ENCODE results near the gene SPATS2L. TPM values are rescaled to one million over a fixed set of nuclear protein-coding genes. Genes with fewer than 3 reads are reported as not detected.
"Not testable (repeated sequence)": the region's sequence is repeated elsewhere in the genome, so short reads cannot be mapped to it uniquely, and the experiment has no call there.

Gene SPATS2L
- polyA plus RNA-seq, 2 of the 4 experiments (the other 2 are of a cell fraction) = 85.2 to 202 TPM

DNA sequence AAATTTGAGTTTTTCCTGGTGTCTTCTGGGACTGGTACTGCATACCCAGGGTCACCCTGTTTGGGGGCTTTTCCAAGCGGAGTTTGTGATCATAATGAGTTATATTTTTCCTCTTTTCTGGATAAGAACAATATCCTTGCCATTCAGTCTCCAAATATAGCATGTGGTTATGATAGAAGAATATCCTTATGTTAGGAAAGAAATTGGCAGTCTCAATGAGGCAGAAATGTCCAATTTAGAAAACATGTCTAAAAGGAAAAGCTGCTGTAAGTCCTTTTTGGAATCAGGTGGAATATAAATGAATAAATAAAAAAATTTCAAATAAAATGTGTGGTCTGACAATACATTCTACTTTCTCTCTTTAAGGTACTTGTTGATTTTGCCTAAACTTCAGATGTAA is 36.2 kb downstream of the SPATS2L start:
- Histone ChIP-seq H3K27ac (no peak overlapping the region), H3K9me3 (no peaks in the 10 kb centered on the region), H3K4me1 (peaks cover 17% of the 10 kb centered on the region), H3K4me2 (no peak overlapping the region), H3K4me3 (no peak overlapping the region)
- FAIRE-seq (no peak), ATAC-seq (no peak), DNase-seq (ENCODE audit: low read depth in 1 of 2, low spot score in 1 of 2) (no peak)
- ChIA-PET POLR2A (interaction anchor here (1.0 kb wide), 1 partner anchor 36 kb away, joined by 3 read pairs; the partner anchor contains the start of gene SPATS2L), CTCF (interaction anchor here (1.2 kb wide), 1 partner anchor 30 kb away, joined by 4 read pairs; no protein-coding TSS in a partner anchor)
- 91% methylated on average over 1 of the region's 1 CpG for WGBS (ENCODE audit: missing lambda C conversion rate)
- TF ChIP-seq KDM1A (IDR thresholded peaks at IDR 0.05; ENCODE audit: low read depth) (no peak), HOXB13 (CRISPR knock-in tag; IDR thresholded peaks at IDR 0.05; ENCODE audit: low read depth) (no peak), FOSL2 (IDR thresholded peaks at IDR 0.05) (no peak), FOSL2 (CRISPR knock-in tag; IDR thresholded peaks at IDR 0.05) (no peak), ZSCAN20 (CRISPR knock-in tag; IDR thresholded peaks at IDR 0.05) (no peak)
- TF ChIP-seq, protein P1, sequence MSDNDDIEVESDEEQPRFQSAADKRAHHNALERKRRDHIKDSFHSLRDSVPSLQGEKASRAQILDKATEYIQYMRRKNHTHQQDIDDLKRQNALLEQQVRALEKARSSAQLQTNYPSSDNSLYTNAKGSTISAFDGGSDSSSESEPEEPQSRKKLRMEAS (IDR thresholded peaks at IDR 0.05) = no peak

DNA sequence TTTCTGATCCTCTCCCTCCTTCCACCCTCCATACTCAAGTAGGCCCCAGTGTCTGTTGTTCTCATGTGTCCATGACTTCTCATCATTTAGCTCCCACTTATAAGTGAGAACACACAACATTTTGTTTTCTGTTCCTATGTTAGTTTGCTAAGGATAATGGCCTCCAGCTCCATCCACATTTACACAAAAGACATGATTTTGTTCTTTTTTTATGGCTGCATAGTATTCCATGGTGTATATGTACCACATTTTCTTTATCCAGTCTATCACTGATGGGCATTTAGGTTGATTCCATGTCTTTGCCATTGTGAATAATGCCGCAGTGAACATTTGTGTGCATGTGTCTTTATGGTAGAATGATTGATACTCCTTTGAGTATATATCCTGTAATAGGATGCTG is 37.7 kb downstream of the SPATS2L start:
- ATAC-seq; CTCF ChIA-PET; POLR2A ChIA-PET; H3K4me2 ChIP-seq; DNase-seq (ENCODE audit: low read depth in 1 of 2, low spot score in 1 of 2); H3K27ac ChIP-seq; H3K9me3 ChIP-seq; H3K4me3 ChIP-seq; H3K4me1 ChIP-seq; FAIRE-seq: not testable (repeated sequence)
- 97% methylated on average over 1 of the region's 1 CpG for WGBS (ENCODE audit: missing lambda C conversion rate)
- TF ChIP-seq CHD4 (IDR thresholded peaks at IDR 0.05; ENCODE audit: borderline replicate concordance) = 0 out of 2 replicates have a peak, but pooled peaks have one; percentile 52

- DNase-seq (ENCODE audit: low read depth in 1 of 2, low spot score in 1 of 2) = no peak
- no peak overlapping the region for H3K4me2 ChIP-seq
- no peak overlapping the region for H3K27ac ChIP-seq
- ChIA-PET CTCF (interaction anchor here (0.7 kb wide), 1 partner anchor 135 kb away, joined by 3 read pairs; no protein-coding TSS in a partner anchor), POLR2A (no interaction called here)
- no peak overlapping the region for H3K4me3 ChIP-seq
- no peak for TF ChIP-seq NPAS2 (CRISPR knock-in tag; IDR thresholded peaks at IDR 0.05; ENCODE audit: borderline replicate concordance)
- TF ChIP-seq TFCP2L1 (CRISPR knock-in tag; IDR thresholded peaks at IDR 0.05) = no peak
- no peak for TF ChIP-seq HOXB13 (CRISPR knock-in tag; IDR thresholded peaks at IDR 0.05; ENCODE audit: low read depth)
- TF ChIP-seq ELK1 (IDR thresholded peaks at IDR 0.05; ENCODE audit: low read depth, low read length) = no peak
- TF ChIP-seq ESRRA (IDR thresholded peaks at IDR 0.05; ENCODE audit: borderline replicate concordance, low read length) = no peak
- TF ChIP-seq HDAC2 (IDR thresholded peaks at IDR 0.05) = no peak
- H3K9me3 ChIP-seq = no peaks in the 10 kb centered on the region
- H3K4me1 ChIP-seq = peaks cover 4% of the 10 kb centered on the region; the same call in 1 of the 3 replicates
- no peak for ATAC-seq
- 93% methylated on average over 1 of the region's 1 CpG for WGBS (ENCODE audit: missing lambda C conversion rate)
- no peak for FAIRE-seq
Observed at GRCh38 chr2:200345975-200346374, 39.5 kb downstream of the SPATS2L start.

DNA sequence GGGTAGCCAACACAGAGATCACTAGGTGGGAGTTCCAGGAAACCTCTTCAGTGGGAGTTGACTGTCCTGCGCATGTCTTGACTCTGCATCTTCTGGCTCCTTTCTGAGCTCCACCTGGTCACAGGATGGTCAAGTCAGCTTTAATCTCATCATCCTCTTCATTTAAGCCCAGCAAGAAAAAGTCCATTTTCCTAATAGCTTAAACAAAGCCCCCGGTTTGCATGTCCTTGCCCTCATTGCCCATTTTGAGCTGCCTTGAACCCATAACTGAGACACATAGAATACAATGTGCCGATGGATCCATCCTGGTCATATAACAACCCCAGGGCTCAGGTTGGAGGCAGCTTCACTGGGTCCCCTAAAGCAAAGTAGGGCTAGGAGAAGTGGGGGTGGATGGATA is 40.8 kb downstream of the SPATS2L start:
- ATAC-seq = no peak
- Histone ChIP-seq H3K9me3 (no peaks in the 10 kb centered on the region), H3K27ac (no peak overlapping the region), H3K4me3 (no peak overlapping the region), H3K4me2 (no peak overlapping the region), H3K4me1 (peaks cover 5% of the 10 kb centered on the region; the same call in 1 of the 3 replicates)
- no peak for FAIRE-seq
- CTCF ChIA-PET = interaction anchor here (1.8 kb wide), 1 partner anchor 12 kb away, joined by 5 read pairs; no protein-coding TSS in a partner anchor
- WGBS (ENCODE audit: missing lambda C conversion rate) = 93% methylated on average over 3 of the region's 3 CpGs
- TF ChIP-seq HOXB13 (CRISPR knock-in tag; IDR thresholded peaks at IDR 0.05; ENCODE audit: low read depth) = no peak
- POLR2A ChIA-PET = no interaction called here
- no peak for DNase-seq (ENCODE audit: low read depth in 1 of 2, low spot score in 1 of 2)

DNA sequence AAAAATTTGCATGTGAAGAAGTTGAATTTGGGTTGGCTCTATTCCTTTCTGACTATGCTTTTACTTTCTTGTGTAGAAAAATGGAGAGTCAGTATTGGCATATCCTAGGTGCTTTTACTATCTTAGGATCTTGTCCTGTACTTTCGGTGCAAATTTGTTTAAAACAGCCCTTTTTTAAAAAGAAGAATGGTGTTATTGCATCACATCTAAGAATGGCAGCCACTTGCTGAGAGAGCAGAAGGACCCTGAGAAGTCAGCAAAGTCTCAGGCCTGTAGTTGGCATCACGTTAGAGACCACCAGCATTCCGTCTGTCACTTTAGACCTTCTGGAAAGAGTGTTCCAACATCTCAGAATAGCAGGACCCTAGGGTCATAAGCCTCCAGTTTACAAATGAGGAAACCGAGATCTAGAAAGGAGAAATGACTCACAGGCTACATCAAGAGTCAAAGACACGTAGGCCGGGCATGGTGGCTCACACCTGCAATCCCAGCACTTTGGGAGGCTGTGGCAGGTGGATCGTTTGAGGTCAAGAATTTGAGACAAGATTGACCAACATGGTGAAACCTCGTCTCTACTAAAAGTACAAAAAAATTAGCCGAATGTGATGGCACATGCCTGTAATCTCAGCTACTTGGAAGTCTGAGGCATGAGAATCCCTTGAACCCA is 42.5 kb downstream of the SPATS2L start:
- Histone ChIP-seq H3K4me2 (no peak overlapping the region), H3K4me3 (no peak overlapping the region), H3K4me1 (peaks cover 13% of the 10 kb centered on the region; the same call in 1 of the 3 replicates), H3K27ac (no peak overlapping the region), H3K9me3 (no peaks in the 10 kb centered on the region)
- 85% methylated on average over 9 of the region's 9 CpGs for WGBS (ENCODE audit: missing lambda C conversion rate)
- ATAC-seq = no peak
- TF ChIP-seq EHMT2 (IDR thresholded peaks at IDR 0.05; ENCODE audit: low read depth) (no peak), MAZ (IDR thresholded peaks at IDR 0.05; ENCODE audit: borderline replicate concordance, low read depth, low read length) (no peak), MYC (IDR thresholded peaks at IDR 0.05; ENCODE audit: borderline replicate concordance, low read length) (no peak), FOSL2 (IDR thresholded peaks at IDR 0.05) (no peak), FOSL2 (CRISPR knock-in tag; IDR thresholded peaks at IDR 0.05) (no peak), MAFK (IDR thresholded peaks at IDR 0.05; ENCODE audit: partially characterized antibody) (no peak), BHLHE40 (IDR thresholded peaks at IDR 0.05; ENCODE audit: low read depth, low read length) (no peak), KDM5A (IDR thresholded peaks at IDR 0.05) (no peak)
- TF ChIP-seq, protein P1 (IDR thresholded peaks at IDR 0.05) = no peak
- DNase-seq (ENCODE audit: low read depth in 1 of 2, low spot score in 1 of 2) = no peak
- no peak for FAIRE-seq
- ChIA-PET POLR2A (interaction anchor here (0.7 kb wide), 1 partner anchor 22 kb away, joined by 4 read pairs; no protein-coding TSS in a partner anchor), CTCF (no interaction called here)

All from A549 (cell line).